PC-9 (cell line): ENCODE measurements around the gene XKR7.

Source experiments
- CTCF ChIP-seq: fragments of 200-600 bp; sonication (generic); conservative IDR thresholded peaks from 2 replicates; pipeline ENCODE4 v1.6.1; 2017; ENCODE audit warnings: mixed run types, antibody characterized with exemption, mild to moderate bottlenecking, moderate library complexity
- EZH2 ChIP-seq: fragments of 200-600 bp; sonication (generic); IDR thresholded peaks from 2 replicates; pipeline ENCODE4 v1.8.0; 2017; ENCODE audit warnings: antibody characterized with exemption, low read depth

- TF ChIP-seq CTCF (no peak), EZH2 (no peak)
These were observed 17.1 kb downstream of the XKR7 start for GRCh38 chr20:31984981-31985471.
